IMR-90 (cell line): ENCODE measurements around the gene ACOT7. TPM values are rescaled to one million over a fixed set of nuclear protein-coding genes. Genes with fewer than 3 reads are reported as not detected.

Experiments
- ATAC-seq: fragments of 200-7000 bp; cut with Tn5 transposase; 2 replicates; pipeline ENCODE4 v1.9.1; 2020; ENCODE audit warnings: low read depth, mild to moderate bottlenecking, moderate library complexity
- BruUV-seq: library from RNA; stranded (reverse); fragments of 400-500 nt; replicated peaks from 2 replicates; lab custom pipeline; 2021; lab: Mats Ljungman, UMichigan
- CTCF ChIA-PET: fragments of 300-600 bp; formaldehyde crosslinking; extraction: SDS; loops from one replicate; lab custom pipeline; 2021; ENCODE audit warnings: antibody characterized with exemption; lab: Yijun Ruan, JAX
- POLR2A ChIA-PET: fragments of 300-600 bp; sonication (Branson Sonifier 250); formaldehyde crosslinking; loops from one replicate; lab custom pipeline; 2022; ENCODE audit warnings: antibody characterized with exemption; ENCODE audit not compliant: unreplicated experiment; lab: Charles Lee
- DNase-seq: peaks from one replicate; pipeline ENCODE4 v3.0.0; 2013
- H2AFZ ChIP-seq: replicated peaks from 2 replicates; pipeline ENCODE3; 2013; ENCODE audit warnings: low read length, mild to moderate bottlenecking; ENCODE audit not compliant: poor library complexity
- H2AK5ac ChIP-seq: 2 replicates; pipeline ENCODE4 v1.6.1; 2013; ENCODE audit warnings: low read depth, low read length, inconsistent platforms
- H2AK9ac ChIP-seq: replicated peaks from 2 replicates; pipeline ENCODE3; 2013; ENCODE audit warnings: mild to moderate bottlenecking, low read depth, low read length, moderate library complexity; ENCODE audit not compliant: poor library complexity
- H2BK120ac ChIP-seq: 2 replicates; pipeline ENCODE4 v1.6.1; 2013; ENCODE audit warnings: low read depth, low read length, inconsistent platforms
- H2BK15ac ChIP-seq: 3 replicates; pipeline ENCODE4 v1.6.1; 2013; ENCODE audit warnings: low read depth, low read length, inconsistent platforms
- H2BK20ac ChIP-seq: 2 replicates; pipeline ENCODE4 v1.6.1; 2013; ENCODE audit warnings: low read depth, mild to moderate bottlenecking, inconsistent platforms, low read length, moderate library complexity
- H2BK5ac ChIP-seq: 2 replicates; pipeline ENCODE4 v1.6.1; 2013; ENCODE audit warnings: mild to moderate bottlenecking, low read depth, low read length, inconsistent platforms; ENCODE audit not compliant: poor library complexity, severe bottlenecking
- H3K14ac ChIP-seq: replicated peaks from 2 replicates; pipeline ENCODE4 v1.6.1; 2013; ENCODE audit warnings: low read depth, low read length, inconsistent platforms
- H3K18ac ChIP-seq: 2 replicates; pipeline ENCODE4 v1.6.1; 2013; ENCODE audit warnings: low read depth, low read length, control low read depth
- H3K23ac ChIP-seq: 2 replicates; pipeline ENCODE4 v1.6.1; 2013; ENCODE audit warnings: low read depth, low read length, inconsistent platforms
- H3K27ac ChIP-seq: 2 replicates; pipeline ENCODE4 v1.5.1; 2013; ENCODE audit warnings: mild to moderate bottlenecking, control low read depth, low read length; ENCODE audit not compliant: insufficient read depth
- H3K27me3 ChIP-seq: 2 replicates; pipeline ENCODE4 v1.6.1; 2013; ENCODE audit warnings: low read length; ENCODE audit not compliant: control insufficient read depth, insufficient read depth
- H3K36me3 ChIP-seq: 2 replicates; pipeline ENCODE4 v1.6.1; 2013; ENCODE audit warnings: low read length, mixed read lengths; ENCODE audit not compliant: control insufficient read depth, insufficient read depth
- H3K4ac ChIP-seq: 2 replicates; pipeline ENCODE4 v1.6.1; 2013; ENCODE audit warnings: low read depth, low read length, inconsistent platforms
- H3K4me1 ChIP-seq: 2 replicates; pipeline ENCODE4 v1.6.1; 2013; ENCODE audit warnings: low read length, mixed read lengths; ENCODE audit not compliant: control insufficient read depth, insufficient read depth
- H3K4me2 ChIP-seq: 2 replicates; pipeline ENCODE4 v1.6.1; 2013; ENCODE audit warnings: low read depth, mild to moderate bottlenecking, control low read depth, low read length, moderate library complexity
- H3K4me3 ChIP-seq: 2 replicates; pipeline ENCODE4 v1.5.1; 2013; ENCODE audit warnings: low read depth, mild to moderate bottlenecking, control low read depth, low read length, moderate library complexity; ENCODE audit not compliant: insufficient read depth
- H3K56ac ChIP-seq: 2 replicates; pipeline ENCODE4 v1.6.1; 2013; ENCODE audit warnings: low read length, inconsistent platforms; ENCODE audit not compliant: insufficient read depth; ENCODE audit errors: extremely low read depth
- H3K79me1 ChIP-seq, 2 experiments: 2 replicates each; pipeline ENCODE4 v1.6.1; 2013; ENCODE audit warnings: low read length in 2 of 2, inconsistent platforms in 1 of 2, low read depth in 1 of 2
- H3K9ac ChIP-seq: 2 replicates; pipeline ENCODE4 v1.6.1; 2013; ENCODE audit warnings: low read depth, low read length, control low read depth
- H3K9me1 ChIP-seq: 2 replicates; pipeline ENCODE4 v1.6.1; 2013; ENCODE audit warnings: low read length, inconsistent platforms; ENCODE audit not compliant: insufficient read depth
- H3K9me3 ChIP-seq: 2 replicates; pipeline ENCODE4 v1.6.1; 2013; ENCODE audit warnings: low read length; ENCODE audit not compliant: control insufficient read depth, insufficient read depth
- H4K20me1 ChIP-seq: 2 replicates; pipeline ENCODE4 v1.6.1; 2013; ENCODE audit warnings: low read length, inconsistent platforms; ENCODE audit not compliant: insufficient read depth
- H4K5ac ChIP-seq: 2 replicates; pipeline ENCODE4 v1.6.1; 2013; ENCODE audit warnings: mild to moderate bottlenecking, low read depth, low read length, control low read depth
- H4K8ac ChIP-seq, 2 experiments: 2 replicates each; pipeline ENCODE4 v1.6.1; 2013; ENCODE audit warnings: low read depth in 2 of 2, low read length in 2 of 2, control low read depth in 1 of 2, inconsistent platforms in 1 of 2
- H4K91ac ChIP-seq: 2 replicates; pipeline ENCODE4 v1.6.1; 2013; ENCODE audit warnings: low read depth, low read length, inconsistent platforms; ENCODE audit not compliant: insufficient read depth
- BHLHE40 ChIP-seq: fragments of 150-350 bp; IDR thresholded peaks from 2 replicates; pipeline ENCODE4 v1.6.1; 2016; ENCODE audit warnings: mild to moderate bottlenecking, low read depth, low read length
- CEBPB ChIP-seq: IDR thresholded peaks from 2 replicates; pipeline ENCODE4 v1.6.1; 2012; ENCODE audit warnings: low read depth, low read length, improper control_type of control experiment
- CHD1 ChIP-seq: IDR thresholded peaks from 2 replicates; pipeline ENCODE4 v1.6.1; 2012; ENCODE audit warnings: low read depth, low read length, improper control_type of control experiment
- CTCF ChIP-seq: conservative IDR thresholded peaks from 2 replicates; pipeline ENCODE4 v1.5.1; 2012; ENCODE audit warnings: mild to moderate bottlenecking, low read depth, low read length, improper control_type of control experiment
- ELK1 ChIP-seq: fragments of 150-350 bp; IDR thresholded peaks from 2 replicates; pipeline ENCODE4 v1.6.1; 2016; ENCODE audit warnings: low read depth, mild to moderate bottlenecking, low read length, moderate library complexity, borderline replicate concordance
- FOS ChIP-seq: fragments of 150-350 bp; IDR thresholded peaks from 2 replicates; pipeline ENCODE4 v1.6.1; 2016; ENCODE audit warnings: low read depth, low read length
- MAFK ChIP-seq: IDR thresholded peaks from 2 replicates; pipeline ENCODE4 v1.6.1; 2012; ENCODE audit warnings: low read depth, low read length, improper control_type of control experiment
- MAZ ChIP-seq: IDR thresholded peaks from 2 replicates; pipeline ENCODE4 v1.6.1; 2012; ENCODE audit warnings: low read depth, mild to moderate bottlenecking, low read length, improper control_type of control experiment, moderate library complexity, borderline replicate concordance
- MXI1 ChIP-seq: IDR thresholded peaks from 2 replicates; pipeline ENCODE4 v1.6.1; 2012; ENCODE audit warnings: low read depth, mild to moderate bottlenecking, low read length, moderate library complexity, borderline replicate concordance
- NFE2L2 ChIP-seq: fragments of 150-350 bp; IDR thresholded peaks from 2 replicates; pipeline ENCODE4 v1.6.1; 2016; ENCODE audit warnings: low read depth, mild to moderate bottlenecking, low read length
- POLR2A ChIP-seq: IDR thresholded peaks from 2 replicates; pipeline ENCODE4 v1.6.1; 2012; ENCODE audit warnings: mild to moderate bottlenecking, low read depth, low read length
- RAD21 ChIP-seq: IDR thresholded peaks from 2 replicates; pipeline ENCODE4 v1.6.1; 2012; ENCODE audit warnings: low read length, improper control_type of control experiment
- RFX5 ChIP-seq: IDR thresholded peaks from 2 replicates; pipeline ENCODE4 v1.8.0; 2012; ENCODE audit warnings: low read depth, mild to moderate bottlenecking, low read length, moderate library complexity
- SMC3 ChIP-seq: fragments of 150-350 bp; IDR thresholded peaks from 2 replicates; pipeline ENCODE4 v1.6.1; 2016; ENCODE audit warnings: low read depth, mild to moderate bottlenecking, antibody characterized with exemption, low read length, moderate library complexity
- WGBS, 2 experiments: methylation state at CpG; one replicate each; pipeline versions ENCODE4 v1.1.5 to v1.1.7; 2013; ENCODE audit warnings: missing lambda C conversion rate in 2 of 2; ENCODE audit not compliant: insufficient read length in 1 of 2; ENCODE audit errors: extremely low coverage in 2 of 2; 5-methylcytosine and 5-hydroxymethylcytosine counted together
- dilution Hi-C: fragments of 300-500 bp; cut with HindIII; formaldehyde crosslinking; loops from one replicate; pipeline ENCODE4 v1.14.3; 2018; ENCODE audit warnings: low sequenced_read_pairs; ENCODE audit not compliant: unreplicated experiment
- in situ Hi-C: fragments of 300-500 bp; cut with MboI; formaldehyde crosslinking; loops from 3 replicates; pipeline ENCODE4 v1.14.3; 2019; ENCODE audit warnings: low sequenced_read_pairs, inconsistent platforms, mixed read lengths
- intact Hi-C: fragments of 100-400 bp; cut with micrococcal nuclease; formaldehyde crosslinking; loops from 2 replicates; pipeline ENCODE4 v1.10.0; 2022
- polyA plus RNA-seq, 3 experiments: library from polyadenylated mRNA; depleted of rRNA; stranded (reverse); fragments of >200 nt; gene quantifications; 2 replicates each; pipeline ENCODE4 v1.2.3, GENCODE V29; 2012; ENCODE audit warnings: low replicate concordance in 1 of 3
- total RNA-seq: library from RNA; depleted of rRNA; stranded (reverse); fragments of >200 nt; gene quantifications from 2 replicates; pipeline ENCODE4 v1.2.3, GENCODE V29; 2012
- TF ChIP-seq, protein P1 (sequence below): fragments of 150-350 bp; IDR thresholded peaks from 2 replicates; pipeline ENCODE4 v1.6.1; 2017; ENCODE audit warnings: mild to moderate bottlenecking, antibody characterized with exemption, low read length, low read depth

Gene ACOT7
- total and polyA plus RNA-seq, 2 of the 4 experiments (the other 2 are of a cell fraction): 51.6 to 242 TPM

- WGBS, 2 experiments: no CpG with 5 or more reads among the region's 5 CpGs
- TF ChIP-seq, protein P1, sequence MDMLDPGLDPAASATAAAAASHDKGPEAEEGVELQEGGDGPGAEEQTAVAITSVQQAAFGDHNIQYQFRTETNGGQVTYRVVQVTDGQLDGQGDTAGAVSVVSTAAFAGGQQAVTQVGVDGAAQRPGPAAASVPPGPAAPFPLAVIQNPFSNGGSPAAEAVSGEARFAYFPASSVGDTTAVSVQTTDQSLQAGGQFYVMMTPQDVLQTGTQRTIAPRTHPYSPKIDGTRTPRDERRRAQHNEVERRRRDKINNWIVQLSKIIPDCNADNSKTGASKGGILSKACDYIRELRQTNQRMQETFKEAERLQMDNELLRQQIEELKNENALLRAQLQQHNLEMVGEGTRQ: no peak
- TF ChIP-seq CEBPB: no peak
- no peak for TF ChIP-seq MAFK
- TF ChIP-seq NFE2L2: no peak
- TF ChIP-seq RAD21: no peak
- no peak for TF ChIP-seq SMC3
- no peak for TF ChIP-seq CHD1
- TF ChIP-seq CTCF: no peak
- no peak for TF ChIP-seq FOS
- TF ChIP-seq POLR2A: no peak
- TF ChIP-seq MAZ: no peak
- no peak for TF ChIP-seq ELK1
- TF ChIP-seq BHLHE40: no peak
- TF ChIP-seq RFX5: no peak
- TF ChIP-seq MXI1: no peak
- peaks cover 24 to 42% of the 10 kb centered on the region in 2 experiments for H3K79me1 ChIP-seq
- BruUV-seq: no TSS peak
- in situ Hi-C loops (no loop called here), intact Hi-C loops (no loop called here), dilution Hi-C loops (no loop called here)
- H2AFZ ChIP-seq: no peak overlapping the region
- no peak overlapping the region; the same call in 1 of the 2 replicates for H3K27ac ChIP-seq
- H2BK15ac ChIP-seq: no peak overlapping the region
- H3K4me3 ChIP-seq: no peak overlapping the region
- ATAC-seq (no peak), DNase-seq (no peak)
- H2BK20ac ChIP-seq: no peak overlapping the region
- no peak overlapping the region for H3K56ac ChIP-seq
- H3K4me1 ChIP-seq: peaks cover 7% of the 10 kb centered on the region
- no peak overlapping the region for H3K4me2 ChIP-seq
- ChIA-PET CTCF (no interaction called here), POLR2A (no interaction called here)
- no peak overlapping the region for H2BK120ac ChIP-seq
- H4K91ac ChIP-seq: no peak overlapping the region
- H4K20me1 ChIP-seq: no peaks in the 10 kb centered on the region; the same call in 1 of the 2 replicates
- H4K5ac ChIP-seq: no peak overlapping the region
- H3K14ac ChIP-seq: no peak overlapping the region
- H3K9me3 ChIP-seq: no peaks in the 10 kb centered on the region; the same call in 1 of the 2 replicates
- no peak overlapping the region for H2AK9ac ChIP-seq
- H3K27me3 ChIP-seq: no peaks in the 10 kb centered on the region
- H3K23ac ChIP-seq: no peak overlapping the region
- H3K4ac ChIP-seq: no peak overlapping the region
- no peak overlapping the region for H2AK5ac ChIP-seq
- H3K9ac ChIP-seq: no peak overlapping the region
- peaks cover 4% of the 10 kb centered on the region; the same call in 1 of the 2 replicates for H3K9me1 ChIP-seq
- H2BK5ac ChIP-seq: no peak overlapping the region
- no peak overlapping the region for H3K18ac ChIP-seq
- no peaks in the 10 kb centered on the region for H3K36me3 ChIP-seq
- H4K8ac ChIP-seq: no peak overlapping the region
Observed at GRCh38 chr1:6365047-6365446, 28.5 kb downstream of the ACOT7 start.
